DMS 273 treated with DMSO at 0.1 percent for 48 hours (cell line): Measurements from ENCODE around the gene ATP6V0A1.
"Not testable (repeated sequence)": the region's sequence is repeated elsewhere in the genome, so short reads cannot be mapped to it uniquely, and the experiment has no call there.

Experiments used
- DNase-seq: peaks from one replicate; lab custom pipeline; 2025; lab: John Stamatoyannopoulos, UW

Gene ATP6V0A1

DNA sequence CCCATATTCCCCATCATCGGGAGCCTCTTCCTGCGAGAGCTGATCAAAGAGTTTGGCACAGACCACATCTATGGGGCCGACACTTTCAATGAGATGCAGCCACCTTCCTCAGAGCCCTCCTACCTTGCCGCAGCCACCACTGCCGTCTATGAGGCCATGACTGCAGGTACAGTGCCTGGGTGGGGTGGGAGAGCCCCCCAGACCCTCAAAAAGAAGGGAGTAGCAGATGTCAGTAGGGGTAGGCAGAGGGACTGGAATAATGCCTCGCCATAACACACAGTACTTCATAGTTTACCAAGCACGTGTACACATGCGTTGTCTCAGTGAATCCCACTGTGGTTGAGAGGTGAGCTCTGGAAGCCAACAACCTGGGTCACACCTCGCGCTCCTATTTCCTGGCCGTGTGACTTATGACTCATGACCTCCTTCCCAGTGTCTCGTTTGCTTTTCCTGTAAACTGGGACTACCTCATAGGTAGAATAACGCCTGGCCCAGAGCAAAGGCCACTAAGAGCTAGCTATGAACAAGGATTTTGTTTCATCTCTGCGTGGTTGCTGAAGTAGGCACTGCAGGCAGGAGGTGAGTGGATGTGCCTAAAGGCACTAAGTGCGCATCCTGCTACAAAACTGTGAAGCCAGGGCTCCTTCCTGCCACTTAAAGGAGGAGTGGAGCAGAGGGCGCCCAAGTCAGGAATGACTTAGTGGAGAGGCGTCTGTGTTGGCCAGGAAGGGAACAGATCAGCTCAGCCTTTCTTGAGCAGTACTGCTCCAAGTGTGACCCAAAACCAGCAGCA, 82.6 kb downstream of the ATP6V0A1 start:
- no peak for DNase-seq

DNA sequence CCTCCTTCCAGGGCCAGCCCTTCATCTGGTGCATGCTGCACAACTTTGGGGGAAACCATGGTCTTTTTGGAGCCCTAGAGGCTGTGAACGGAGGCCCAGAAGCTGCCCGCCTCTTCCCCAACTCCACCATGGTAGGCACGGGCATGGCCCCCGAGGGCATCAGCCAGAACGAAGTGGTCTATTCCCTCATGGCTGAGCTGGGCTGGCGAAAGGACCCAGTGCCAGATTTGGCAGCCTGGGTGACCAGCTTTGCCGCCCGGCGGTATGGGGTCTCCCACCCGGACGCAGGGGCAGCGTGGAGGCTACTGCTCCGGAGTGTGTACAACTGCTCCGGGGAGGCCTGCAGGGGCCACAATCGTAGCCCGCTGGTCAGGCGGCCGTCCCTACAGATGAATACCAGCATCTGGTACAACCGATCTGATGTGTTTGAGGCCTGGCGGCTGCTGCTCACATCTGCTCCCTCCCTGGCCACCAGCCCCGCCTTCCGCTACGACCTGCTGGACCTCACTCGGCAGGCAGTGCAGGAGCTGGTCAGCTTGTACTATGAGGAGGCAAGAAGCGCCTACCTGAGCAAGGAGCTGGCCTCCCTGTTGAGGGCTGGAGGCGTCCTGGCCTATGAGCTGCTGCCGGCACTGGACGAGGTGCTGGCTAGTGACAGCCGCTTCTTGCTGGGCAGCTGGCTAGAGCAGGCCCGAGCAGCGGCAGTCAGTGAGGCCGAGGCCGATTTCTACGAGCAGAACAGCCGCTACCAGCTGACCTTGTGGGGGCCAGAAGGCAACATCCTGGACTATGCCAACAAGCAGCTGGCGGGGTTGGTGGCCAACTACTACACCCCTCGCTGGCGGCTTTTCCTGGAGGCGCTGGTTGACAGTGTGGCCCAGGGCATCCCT, 84.8 kb downstream of the ATP6V0A1 start:
- DNase-seq: no peak

DNA sequence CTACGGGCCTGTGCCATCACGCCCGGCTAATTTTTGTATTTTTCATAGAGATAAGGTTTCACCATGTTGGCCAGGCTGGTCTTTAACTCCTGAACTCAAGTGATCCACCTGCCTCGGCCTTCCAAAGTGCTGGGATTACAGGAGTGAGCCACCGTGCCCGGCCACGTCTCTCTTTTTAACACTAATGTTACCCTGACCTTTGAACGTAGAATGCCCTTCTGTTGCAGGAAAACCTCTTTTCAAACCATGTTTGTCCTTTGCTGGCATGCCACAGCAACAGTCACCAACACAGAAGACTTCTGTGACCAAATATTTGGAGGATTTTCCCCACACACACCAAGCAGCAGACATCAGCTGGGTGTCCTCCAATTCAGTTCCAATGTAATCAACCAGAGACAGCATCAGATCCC, 86.2 kb downstream of the ATP6V0A1 start:
- DNase-seq: no peak

DNA sequence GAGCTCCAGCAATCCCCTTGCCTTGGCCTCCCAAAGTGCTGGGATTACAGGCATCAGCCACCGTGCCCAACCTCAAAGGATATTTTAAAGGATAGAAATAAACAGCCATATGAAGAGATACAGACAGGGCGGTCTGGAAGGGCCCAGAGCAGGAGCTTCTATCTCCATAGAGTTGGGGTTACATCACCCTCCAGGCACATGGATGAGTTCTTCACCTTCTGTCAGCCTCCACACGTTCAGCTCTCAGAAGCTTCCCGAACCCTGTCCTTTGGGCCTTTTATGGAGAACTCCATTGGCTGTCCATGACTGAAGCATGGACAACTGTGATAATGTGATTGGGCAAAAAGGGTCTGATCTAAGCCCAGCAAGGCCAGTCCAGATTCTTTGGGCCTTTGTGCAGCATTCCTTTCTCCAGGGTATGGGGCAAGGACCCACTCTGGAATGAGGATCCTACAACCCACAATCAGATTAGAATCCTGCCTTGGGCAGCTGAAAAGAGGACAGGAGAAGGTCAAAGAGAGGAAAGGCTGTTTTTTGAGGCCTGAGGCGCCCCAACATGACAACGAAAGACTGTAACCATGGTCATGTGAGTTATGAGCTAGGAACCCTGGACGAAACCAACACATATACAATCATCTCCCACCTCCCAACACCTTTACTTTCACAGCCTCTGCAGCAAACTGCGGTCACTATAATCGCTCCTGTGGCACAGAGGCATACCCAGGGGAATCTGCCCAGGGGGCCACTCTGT, 87.3 kb downstream of the ATP6V0A1 start:
- not testable (repeated sequence) for DNase-seq

DNA sequence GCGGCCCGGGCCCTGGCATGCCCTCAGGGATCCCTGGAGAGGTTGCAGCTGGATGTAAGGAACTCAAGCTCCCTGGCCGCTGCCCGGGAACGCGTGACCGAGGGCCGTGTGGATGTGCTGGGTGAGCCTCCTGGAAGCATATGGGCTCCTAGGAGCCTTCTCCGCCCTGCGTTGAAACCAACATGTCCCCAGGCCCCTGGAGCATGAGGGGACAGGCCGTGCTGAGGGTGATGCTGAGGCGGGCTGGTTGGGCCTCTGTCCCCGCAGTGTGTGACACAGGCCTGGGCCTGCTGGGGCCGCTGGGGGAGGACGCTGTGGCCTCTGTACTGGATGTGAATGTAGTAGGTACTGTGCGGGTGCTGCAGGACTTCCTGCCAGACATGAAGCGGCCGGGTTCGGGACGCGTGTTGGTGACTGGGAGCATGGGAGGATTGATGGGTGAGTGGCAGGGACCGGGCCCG, 88.4 kb downstream of the ATP6V0A1 start:
- no peak for DNase-seq

DNA sequence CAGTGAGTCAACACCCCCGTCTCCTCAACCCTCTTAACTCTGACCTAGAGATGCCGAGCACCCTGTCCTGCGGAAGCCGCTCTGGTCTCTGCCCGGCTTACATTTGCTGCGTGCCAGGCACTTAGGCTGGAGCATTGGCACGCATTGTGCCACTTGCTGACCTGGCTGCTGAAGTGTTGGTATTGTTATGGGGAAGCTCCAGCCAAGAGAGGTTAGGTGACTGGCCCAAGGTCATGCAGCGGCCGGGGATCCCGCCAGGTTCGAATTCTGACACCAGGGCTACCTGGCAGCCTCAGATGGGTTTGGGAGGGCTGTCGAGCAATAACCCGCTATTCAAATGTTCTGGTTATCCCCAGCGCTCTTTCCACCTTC, 89.0 kb downstream of the ATP6V0A1 start:
- no peak for DNase-seq

DNA sequence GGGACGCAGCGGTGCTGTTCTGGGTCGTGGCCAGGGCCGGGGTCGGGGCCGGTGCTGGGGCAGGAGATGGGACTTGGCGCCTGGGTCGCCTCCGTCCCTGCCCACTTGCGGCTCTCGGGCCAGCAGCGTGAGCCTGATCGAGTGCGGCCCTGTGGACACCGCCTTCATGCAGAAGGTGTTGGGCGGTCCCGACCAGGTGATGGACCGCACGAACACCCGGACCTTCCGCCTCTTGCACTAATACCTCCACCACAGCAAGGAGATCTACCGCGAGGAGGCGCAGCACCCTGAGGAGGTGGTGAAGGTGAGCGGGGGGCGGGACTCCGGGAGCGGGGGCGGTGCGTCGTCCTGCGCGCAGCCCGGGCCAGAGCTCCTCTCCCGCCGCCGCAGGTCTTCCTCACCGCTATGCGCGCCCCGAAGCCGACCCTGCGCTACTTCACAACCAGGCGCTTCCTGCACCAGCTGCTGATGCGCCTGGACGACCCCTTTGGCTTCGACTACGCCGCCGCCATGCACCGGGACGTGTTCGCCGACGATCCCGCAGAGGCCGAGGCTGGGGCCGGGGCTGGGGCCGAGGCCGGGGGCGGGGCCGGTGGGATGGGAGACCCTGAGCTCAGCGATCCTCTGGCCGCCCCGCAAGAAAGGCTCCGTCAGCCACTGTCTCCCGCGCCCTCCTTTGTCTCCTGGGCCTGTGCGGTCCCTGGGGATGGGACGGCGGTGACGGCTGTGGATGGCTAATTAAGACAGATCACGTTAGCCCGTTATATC, 89.6 kb downstream of the ATP6V0A1 start:
- DNase-seq: peak; percentile 25

DNA sequence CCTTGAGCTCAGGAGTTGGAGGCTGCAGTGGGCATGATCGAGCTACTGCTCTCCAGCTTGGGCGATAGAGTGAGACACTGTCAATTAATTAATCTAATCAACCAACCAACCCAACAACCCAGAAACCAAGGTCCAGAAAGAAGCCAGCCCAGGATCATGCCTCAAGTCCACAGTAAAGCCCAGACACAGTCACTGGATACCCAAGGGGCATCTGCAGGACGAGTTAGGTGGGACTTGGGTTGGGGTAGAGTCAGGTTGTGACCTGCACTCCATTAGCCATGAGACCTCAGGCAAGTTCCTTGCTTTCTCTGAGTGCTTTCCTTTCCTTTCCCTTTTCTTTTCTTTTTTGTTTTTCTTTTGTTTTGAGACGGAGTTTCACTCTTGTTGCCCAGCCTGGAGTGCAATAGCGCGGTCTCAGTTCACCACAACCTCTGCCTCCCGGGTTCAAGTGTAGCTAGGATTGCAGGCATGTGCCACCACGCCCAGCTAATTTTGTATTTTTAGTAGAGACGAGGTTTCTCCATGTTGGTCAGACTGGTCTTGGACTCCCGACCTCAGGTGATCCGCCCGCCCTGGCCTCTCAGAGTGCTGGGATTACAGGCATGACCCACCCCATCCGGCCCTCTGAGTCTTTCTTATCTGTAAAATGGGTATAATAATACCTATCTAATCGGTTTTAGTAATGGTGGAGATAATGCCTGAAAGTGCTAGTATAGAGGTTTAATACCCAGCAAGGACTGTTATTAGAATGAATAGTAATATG, 90.5 kb downstream of the ATP6V0A1 start:
- no peak for DNase-seq

DNA sequence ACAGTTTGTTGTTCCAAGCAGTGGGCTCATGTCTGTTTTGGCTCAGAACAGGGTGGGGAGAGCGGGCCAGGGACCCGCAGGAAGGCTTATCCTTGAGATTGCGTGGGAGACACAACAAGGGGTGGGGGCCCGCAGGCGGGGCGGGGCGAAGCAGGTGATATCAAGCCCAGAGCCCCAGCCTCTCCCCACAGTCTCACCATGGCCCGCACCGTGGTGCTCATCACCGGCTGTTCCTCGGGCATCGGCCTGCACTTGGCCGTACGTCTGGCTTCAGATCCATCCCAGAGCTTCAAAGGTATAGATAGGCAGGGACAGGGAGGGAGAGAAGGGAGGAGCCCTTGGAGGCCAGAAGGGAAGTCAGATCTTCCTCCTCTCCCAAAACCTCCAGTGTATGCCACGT, 94.1 kb downstream of the ATP6V0A1 start, which contains the start of gene HSD17B1:
Gene HSD17B1, plus strand, starts transcription at position 188 of the 400 bp plus-strand sequence. Its CDS starts 11 bp downstream, at position 199.
- not testable (repeated sequence) for DNase-seq

DNA sequence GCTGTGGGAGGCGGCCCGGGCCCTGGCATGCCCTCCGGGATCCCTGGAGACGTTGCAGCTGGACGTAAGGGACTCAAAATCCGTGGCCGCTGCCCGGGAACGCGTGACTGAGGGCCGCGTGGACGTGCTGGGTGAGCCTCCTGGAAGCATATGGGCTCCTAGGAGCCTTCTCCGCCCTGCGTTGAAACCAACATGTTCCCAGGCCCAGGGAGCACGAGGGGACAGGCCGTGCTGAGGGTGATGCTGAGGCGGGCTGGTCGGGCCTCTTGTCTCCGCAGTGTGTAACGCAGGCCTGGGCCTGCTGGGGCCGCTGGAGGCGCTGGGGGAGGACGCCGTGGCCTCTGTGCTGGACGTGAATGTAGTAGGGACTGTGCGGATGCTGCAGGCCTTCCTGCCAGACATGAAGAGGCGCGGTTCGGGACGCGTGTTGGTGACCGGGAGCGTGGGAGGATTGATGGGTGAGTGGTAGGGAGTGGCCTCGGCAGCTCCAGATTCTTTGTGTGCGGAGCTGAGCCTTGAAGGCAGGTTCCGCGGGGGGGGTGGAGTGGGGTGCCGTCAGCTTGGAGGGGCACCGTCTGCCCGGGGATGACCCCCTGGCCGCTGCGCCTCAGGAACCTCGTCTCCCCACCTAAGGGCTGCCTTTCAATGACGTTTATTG, 94.6 kb downstream of the ATP6V0A1 start:
- DNase-seq: no peak

DNA sequence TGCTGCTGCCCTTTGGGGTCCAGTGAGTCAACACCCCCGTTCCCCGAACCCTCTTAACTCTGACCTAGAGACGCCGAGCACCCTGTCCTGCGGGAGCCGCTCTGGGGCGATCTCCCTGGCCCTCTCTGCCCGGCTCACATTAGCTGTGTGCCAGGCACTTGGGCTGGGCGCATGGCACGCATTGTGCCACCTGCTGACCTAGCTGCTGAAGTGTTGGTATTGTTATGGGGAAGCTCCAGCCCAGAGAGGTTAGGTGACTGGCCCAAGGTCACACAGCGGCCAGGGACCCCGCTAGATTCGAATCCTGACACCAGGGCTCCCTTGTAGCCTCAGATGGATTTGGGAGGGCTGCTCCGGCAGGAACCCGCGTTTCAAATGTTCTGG, 95.2 kb downstream of the ATP6V0A1 start:
- DNase-seq: no peak

DNA sequence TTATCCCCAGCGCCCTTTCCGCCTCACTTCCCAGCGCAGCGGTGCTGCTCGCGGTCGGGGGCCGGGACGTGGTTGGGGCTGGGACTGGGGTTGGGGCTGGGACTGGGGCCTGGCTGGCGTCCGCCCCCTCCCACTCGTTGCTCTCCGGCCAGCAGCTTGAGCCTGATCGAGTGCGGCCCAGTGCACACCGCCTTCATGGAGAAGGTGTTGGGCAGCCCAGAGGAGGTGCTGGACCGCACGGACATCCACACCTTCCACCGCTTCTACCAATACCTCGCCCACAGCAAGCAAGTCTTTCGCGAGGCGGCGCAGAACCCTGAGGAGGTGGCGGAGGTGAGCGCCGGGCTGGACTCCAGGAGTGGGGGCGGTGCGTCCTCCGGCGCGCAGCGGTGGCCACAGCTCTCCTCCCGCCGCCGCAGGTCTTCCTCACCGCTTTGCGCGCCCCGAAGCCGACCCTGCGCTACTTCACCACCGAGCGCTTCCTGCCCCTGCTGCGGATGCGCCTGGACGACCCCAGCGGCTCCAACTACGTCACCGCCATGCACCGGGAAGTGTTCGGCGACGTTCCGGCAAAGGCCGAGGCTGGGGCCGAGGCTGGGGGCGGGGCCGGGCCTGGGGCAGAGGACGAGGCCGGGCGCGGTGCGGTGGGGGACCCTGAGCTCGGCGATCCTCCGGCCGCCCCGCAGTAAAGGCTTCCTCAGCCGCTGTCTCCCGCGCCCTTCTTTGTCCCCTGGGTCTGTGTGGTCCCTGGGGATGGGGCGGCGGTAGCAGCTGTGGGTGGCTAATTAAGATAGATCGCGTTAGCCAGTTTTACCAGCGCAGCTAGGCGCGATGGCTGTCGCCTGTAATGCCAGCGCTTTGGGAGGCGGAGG, 95.8 kb downstream of the ATP6V0A1 start:
- DNase-seq: no peak

DNA sequence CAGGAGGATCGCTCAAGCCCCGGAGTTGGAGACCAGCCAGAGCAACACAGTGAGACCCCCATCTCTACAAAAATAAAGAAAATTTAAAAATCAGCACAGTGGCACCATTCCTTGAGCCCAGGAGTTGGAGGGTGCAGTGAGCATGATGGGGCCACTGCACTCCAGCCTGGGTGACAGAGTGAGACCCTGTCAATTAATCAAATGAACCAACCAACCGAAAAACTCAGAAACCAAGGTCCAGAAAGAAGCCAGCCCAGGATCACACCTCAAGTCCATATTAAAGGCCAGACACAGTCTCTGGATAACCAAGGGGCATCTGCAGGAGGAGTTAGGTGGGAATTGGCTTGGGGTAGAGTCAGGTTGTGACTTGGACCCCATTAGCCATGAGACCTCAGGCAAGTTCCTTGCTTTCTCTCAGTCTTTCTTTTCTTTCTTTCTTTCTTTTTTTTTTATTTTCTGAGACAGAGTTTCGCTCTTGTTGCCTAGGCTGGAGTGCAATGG, 96.5 kb downstream of the ATP6V0A1 start:
- DNase-seq: no peak

DNA sequence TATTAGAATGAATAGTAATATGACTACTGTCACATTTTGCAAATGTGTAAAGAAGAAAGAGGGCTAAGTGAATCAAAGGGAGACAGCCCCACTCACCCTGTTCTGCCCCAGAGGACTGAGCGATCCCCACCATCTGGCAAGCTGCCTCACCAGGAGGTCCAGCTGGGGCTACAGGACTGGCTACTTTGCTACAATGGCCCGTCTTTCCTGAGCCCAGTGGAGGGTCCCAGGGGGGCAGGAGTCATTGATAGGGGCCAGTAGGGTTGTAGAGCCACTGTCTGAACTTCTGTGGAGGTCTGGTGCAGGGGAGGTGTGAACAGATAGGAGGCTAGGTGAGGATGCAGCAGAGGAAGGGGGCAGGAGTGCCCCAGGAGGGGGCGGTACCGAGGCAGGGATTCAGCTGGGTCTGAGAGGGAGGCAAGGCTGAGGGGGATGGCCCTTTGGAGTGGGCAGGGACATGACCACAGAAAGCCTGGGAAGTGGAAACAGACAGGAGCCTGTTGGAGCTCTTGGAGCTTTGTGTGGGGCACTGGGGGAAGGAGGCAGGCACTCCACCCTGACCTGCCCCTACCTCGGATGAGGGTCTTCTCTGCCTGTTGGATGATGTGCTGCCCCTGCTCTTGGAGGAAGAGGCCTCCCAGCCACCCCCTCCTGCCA, 97.4 kb downstream of the ATP6V0A1 start:
- not testable (repeated sequence) for DNase-seq

DNA sequence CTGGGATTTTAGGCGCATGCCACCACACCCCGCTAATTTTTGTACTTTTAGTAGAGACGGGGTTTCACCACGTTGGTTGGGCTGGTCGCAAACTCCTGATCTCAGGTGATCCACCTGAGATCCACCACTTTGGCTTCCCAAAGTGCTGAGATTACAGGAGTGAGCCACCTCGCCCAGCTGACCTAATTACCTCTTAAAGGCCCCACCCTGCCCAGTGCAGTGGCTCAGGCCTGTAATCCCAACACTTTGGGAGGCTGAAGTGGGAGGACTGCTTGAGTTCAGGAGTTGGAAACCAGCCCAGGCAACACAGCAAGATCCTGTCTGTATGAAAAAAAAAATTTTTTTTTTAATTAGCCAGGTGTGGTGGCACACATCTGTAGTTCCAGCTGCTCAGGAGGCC, 100.4 kb downstream of the ATP6V0A1 start:
- DNase-seq: no peak

DNA sequence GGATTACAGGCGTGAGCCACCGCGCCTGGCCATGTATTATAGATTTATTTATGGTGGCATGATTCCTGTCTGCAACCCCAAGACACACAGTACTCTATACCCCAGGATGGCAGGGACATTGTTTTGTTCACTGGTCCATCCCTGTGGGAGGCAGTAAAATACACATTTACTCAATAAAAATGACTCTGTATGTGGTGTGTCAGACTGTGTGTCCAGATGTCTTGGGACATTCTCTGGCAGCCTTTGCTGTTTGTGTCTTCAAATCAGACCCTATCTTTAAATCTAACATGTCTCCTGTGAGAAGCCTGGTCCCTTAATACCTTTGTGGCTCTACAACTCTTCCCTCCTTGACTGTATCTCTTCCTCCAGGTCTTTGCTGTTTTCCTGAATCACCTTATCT, 101.6 kb downstream of the ATP6V0A1 start:
- DNase-seq: no peak

DNA sequence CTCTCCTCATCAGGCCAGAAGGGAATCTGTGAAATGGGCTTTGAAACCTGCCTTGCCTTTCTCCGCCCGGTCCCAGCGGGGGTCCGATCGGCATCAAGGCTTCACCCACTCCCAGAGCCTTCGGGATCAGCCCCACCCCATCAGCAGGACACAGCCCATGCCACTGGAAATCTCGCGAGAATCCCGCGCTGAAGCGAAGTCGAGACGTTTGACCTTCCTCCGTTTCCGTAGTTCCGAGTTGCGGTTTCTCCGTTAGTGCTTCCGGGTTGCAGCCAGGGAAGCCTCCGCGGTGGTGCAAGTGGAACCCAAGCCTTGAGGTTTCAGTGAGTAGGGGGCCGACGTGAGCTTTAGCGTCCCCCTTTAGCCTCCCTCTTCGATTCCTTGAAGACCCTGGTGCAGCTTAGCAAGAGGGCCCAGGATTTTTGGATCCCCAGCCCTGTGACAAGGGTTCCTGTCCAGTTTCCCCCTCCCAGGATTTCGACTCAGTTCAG, 103.3 kb downstream of the ATP6V0A1 start, which contains the start of gene COASY:
Gene COASY, plus strand, starts transcription at position 252 of the 491 bp plus-strand sequence. CDS start 475 bp downstream, outside the sequence.
- peak; percentile 71 for DNase-seq
